Measurements from ENCODE around the gene MEF2A. TPM values are rescaled to one million over a fixed set of nuclear protein-coding genes. Genes with fewer than 3 reads are reported as not detected.

Gene MEF2A
- total and polyA plus RNA-seq, 9 of the 15 experiments (the other 6 are each of a cell fraction or from before 2014, with no cell fraction given) = 1.6 to 18.7 (median 8.7) TPM

- no peak for TF ChIP-seq BCLAF1 (IDR thresholded peaks at IDR 0.05; ENCODE audit: borderline replicate concordance in 1 of 2, control insufficient read depth in 1 of 2, low read depth in 2 of 2, low read length in 1 of 2)
- TF ChIP-seq ZFPM2 (CRISPR knock-in tag; IDR thresholded peaks at IDR 0.05) = no peak
- TF ChIP-seq ATF2 (CRISPR knock-in tag; IDR thresholded peaks at IDR 0.05) = no peak
- TF ChIP-seq MAFF (IDR thresholded peaks at IDR 0.05; ENCODE audit: low read length) = no peak
- TF ChIP-seq HIVEP1 (CRISPR knock-in tag; IDR thresholded peaks at IDR 0.05) = no peak
- TF ChIP-seq PHF8 (IDR thresholded peaks at IDR 0.05; ENCODE audit: borderline replicate concordance, low read length) = no peak
- no peak for TF ChIP-seq ZNF699 (CRISPR knock-in tag; IDR thresholded peaks at IDR 0.05; ENCODE audit: insufficient replicate concordance)
- TF ChIP-seq RBM34 (IDR thresholded peaks at IDR 0.05; ENCODE audit: borderline replicate concordance, insufficient read depth, low read length) = no peak
- TF ChIP-seq MEF2A (IDR thresholded peaks at IDR 0.05; ENCODE audit: control insufficient read depth, low read depth, low read length) = no peak
These were observed 111.9 kb downstream of the MEF2A start (continued) for GRCh38 chr15:99677540-99678134.

Measured in K562 (cell line).